Neural progenitor cell (in vitro differentiated cells): ENCODE data around the gene BLOC1S1. TPM values are rescaled to one million over a fixed set of nuclear protein-coding genes. Genes with fewer than 3 reads are reported as not detected.

ENCODE experiments used
- DNase-seq: peaks from one replicate; pipeline ENCODE4 v3.0.0-alpha.2; 2016; ENCODE audit warnings: low spot score
- H2AFZ ChIP-seq: fragments of 200-600 bp; sonication (generic); replicated peaks from 2 replicates; pipeline ENCODE4 v1.6.1; 2016; ENCODE audit warnings: antibody characterized with exemption
- H3F3A ChIP-seq: fragments of 200-600 bp; sonication (generic); 2 replicates; pipeline ENCODE4 v1.6.1; 2016; ENCODE audit warnings: antibody characterized with exemption, low read depth
- H3K27ac ChIP-seq: fragments of 200-600 bp; sonication (generic); 2 replicates; pipeline ENCODE4 v1.5.1; 2016; ENCODE audit warnings: mild to moderate bottlenecking
- H3K27me3 ChIP-seq: fragments of 200-600 bp; sonication (generic); 2 replicates; pipeline ENCODE4 v1.6.1; 2016; ENCODE audit warnings: mild to moderate bottlenecking, moderate library complexity
- H3K36me3 ChIP-seq: fragments of 200-600 bp; sonication (generic); 2 replicates; pipeline ENCODE4 v1.5.1; 2016
- H3K4me1 ChIP-seq: fragments of 200-600 bp; sonication (generic); 2 replicates; pipeline ENCODE4 v1.6.1; 2016; ENCODE audit warnings: mixed run types
- H3K4me2 ChIP-seq: fragments of 200-600 bp; sonication (generic); 2 replicates; pipeline ENCODE4 v1.6.1; 2016
- H3K4me3 ChIP-seq: fragments of 200-600 bp; sonication (generic); 2 replicates; pipeline ENCODE4 v1.5.1; 2016
- H3K79me2 ChIP-seq: fragments of 200-600 bp; sonication (generic); 2 replicates; pipeline ENCODE4 v1.6.1; 2016; ENCODE audit warnings: low read depth
- H3K9ac ChIP-seq: fragments of 200-600 bp; sonication (generic); 2 replicates; pipeline ENCODE4 v1.6.1; 2016
- H3K9me3 ChIP-seq: fragments of 200-600 bp; sonication (generic); 2 replicates; pipeline ENCODE4 v1.5.1; 2016; ENCODE audit warnings: low read depth
- H4K20me1 ChIP-seq: fragments of 200-600 bp; sonication (generic); 2 replicates; pipeline ENCODE4 v1.6.1; 2016; ENCODE audit warnings: low read depth
- H3K27ac Mint-ChIP-seq: 3 replicates; pipeline ENCODE4 v1.8.0; 2021; ENCODE audit warnings: mixed read lengths
- H3K27me3 Mint-ChIP-seq: 2 replicates; pipeline ENCODE4 v1.8.0; 2022; ENCODE audit warnings: low read depth, mild to moderate bottlenecking, inconsistent platforms, moderate library complexity, mixed read lengths; ENCODE audit not compliant: insufficient read depth
- H3K36me3 Mint-ChIP-seq: 3 replicates; pipeline ENCODE4 v1.8.0; 2021; ENCODE audit warnings: mixed read lengths
- H3K4me1 Mint-ChIP-seq: 3 replicates; pipeline ENCODE4 v1.8.0; 2021; ENCODE audit warnings: mixed read lengths
- H3K4me3 Mint-ChIP-seq: 3 replicates; pipeline ENCODE4 v1.8.0; 2021; ENCODE audit warnings: mild to moderate bottlenecking, moderate library complexity, mixed read lengths
- H3K9me3 Mint-ChIP-seq: 3 replicates; pipeline ENCODE4 v1.8.0; 2020; ENCODE audit warnings: mixed read lengths
- CTCF ChIP-seq: fragments of 200-600 bp; sonication (generic); IDR thresholded peaks from 2 replicates; pipeline ENCODE4 v1.5.1; 2017; ENCODE audit warnings: antibody characterized with exemption, mild to moderate bottlenecking
- EZH2 ChIP-seq: fragments of 200-600 bp; sonication (generic); IDR thresholded peaks from 2 replicates; pipeline ENCODE4 v1.6.1; 2017; ENCODE audit warnings: antibody characterized with exemption, mild to moderate bottlenecking, moderate library complexity
- EZH2phosphoT487 ChIP-seq: fragments of 200-600 bp; sonication (generic); IDR thresholded peaks from 2 replicates; pipeline ENCODE4 v1.6.1; 2017; ENCODE audit warnings: antibody characterized with exemption
- total RNA-seq: library from RNA; depleted of rRNA; stranded (reverse); fragments of >200 nt; gene quantifications from 2 replicates; pipeline ENCODE4 v1.2.3, GENCODE V29; 2015; ENCODE audit warnings: low replicate concordance

The BLOC1S1 gene
- total RNA-seq, 1 donor from 2014 or later: 48.1 TPM

- no peak for DNase-seq
- no peaks in the 10 kb centered on the region for H3K36me3 Mint-ChIP-seq
- peaks cover 11% of the 10 kb centered on the region for H4K20me1 ChIP-seq
- TF ChIP-seq EZH2 (no peak), EZH2phosphoT487 (no peak), CTCF (no peak)
- no peak overlapping the region for H2AFZ ChIP-seq
- H3K36me3 ChIP-seq: no peaks in the 10 kb centered on the region
- no peak overlapping the region for H3K9ac ChIP-seq
- H3K9me3 ChIP-seq: no peaks in the 10 kb centered on the region
- no peak overlapping the region for H3K4me3 ChIP-seq
- H3K79me2 ChIP-seq: peaks cover 14% of the 10 kb centered on the region
- H3K4me1 ChIP-seq: peaks cover 18% of the 10 kb centered on the region
- no peaks in the 10 kb centered on the region for H3K27me3 ChIP-seq
- no peak overlapping the region for H3K27ac ChIP-seq
- no peaks in the 10 kb centered on the region for H3K9me3 Mint-ChIP-seq
- H3K4me1 Mint-ChIP-seq: peaks cover 29% of the 10 kb centered on the region
- peaks cover 33% of the 10 kb centered on the region for H3F3A ChIP-seq
- H3K27me3 Mint-ChIP-seq: peaks cover 11% of the 10 kb centered on the region
- H3K27ac Mint-ChIP-seq: no peak overlapping the region
- H3K4me3 Mint-ChIP-seq: no peak overlapping the region
- H3K4me2 ChIP-seq: no peak overlapping the region
Measured at GRCh38 chr12:55732288-55732687, 16.4 kb downstream of the BLOC1S1 start.

- H3K4me1 Mint-ChIP-seq: peaks cover 30% of the 10 kb centered on the region
- no peak overlapping the region for H3K4me3 Mint-ChIP-seq
Measured at GRCh38 chr12:55733021-55733555, 17.2 kb downstream of the BLOC1S1 start.

GRCh38 chr12:55733858-55734257, 18.0 kb downstream of the BLOC1S1 start:
- peaks cover 11% of the 10 kb centered on the region for H3K27me3 Mint-ChIP-seq
- no peak overlapping the region for H2AFZ ChIP-seq
- H3K4me3 ChIP-seq: no peak overlapping the region
- H3K36me3 ChIP-seq: no peaks in the 10 kb centered on the region
- no peak overlapping the region for H3K4me3 Mint-ChIP-seq
- H3K79me2 ChIP-seq: no peaks in the 10 kb centered on the region
- H3K27ac Mint-ChIP-seq: no peak overlapping the region
- no peak overlapping the region for H3K27ac ChIP-seq
- no peak for DNase-seq
- peaks cover 46% of the 10 kb centered on the region for H3F3A ChIP-seq
- H3K4me2 ChIP-seq: no peak overlapping the region
- no peaks in the 10 kb centered on the region for H3K36me3 Mint-ChIP-seq
- H3K4me1 ChIP-seq: peaks cover 19% of the 10 kb centered on the region
- H3K9ac ChIP-seq: no peak overlapping the region
- H4K20me1 ChIP-seq: peaks cover 6% of the 10 kb centered on the region
- peaks cover 33% of the 10 kb centered on the region for H3K4me1 Mint-ChIP-seq
- TF ChIP-seq CTCF (no peak), EZH2phosphoT487 (no peak), EZH2 (no peak)
- H3K9me3 Mint-ChIP-seq: no peaks in the 10 kb centered on the region
- H3K9me3 ChIP-seq: no peaks in the 10 kb centered on the region
- no peaks in the 10 kb centered on the region for H3K27me3 ChIP-seq

More at GRCh38 chr12:55733021-55733555, 17.2 kb downstream of the BLOC1S1 start:
- no peak overlapping the region for H3K4me2 ChIP-seq
- no peak overlapping the region for H3K27ac Mint-ChIP-seq
- peaks cover 6% of the 10 kb centered on the region for H3K79me2 ChIP-seq
- H3K27me3 ChIP-seq: no peaks in the 10 kb centered on the region
- TF ChIP-seq EZH2 (no peak), CTCF (no peak), EZH2phosphoT487 (no peak)
- peaks cover 41% of the 10 kb centered on the region for H3F3A ChIP-seq
- H3K27me3 Mint-ChIP-seq: peaks cover 11% of the 10 kb centered on the region
- no peak for DNase-seq
- H3K4me3 ChIP-seq: no peak overlapping the region
- peaks cover 6% of the 10 kb centered on the region for H4K20me1 ChIP-seq
- peaks cover 19% of the 10 kb centered on the region for H3K4me1 ChIP-seq
- no peak overlapping the region for H3K9ac ChIP-seq
- no peaks in the 10 kb centered on the region for H3K9me3 Mint-ChIP-seq
- no peaks in the 10 kb centered on the region for H3K36me3 Mint-ChIP-seq
- no peak overlapping the region for H3K27ac ChIP-seq
- no peak overlapping the region for H2AFZ ChIP-seq
- no peaks in the 10 kb centered on the region for H3K36me3 ChIP-seq
- H3K9me3 ChIP-seq: no peaks in the 10 kb centered on the region
